H9 (cell line): Measurements from ENCODE around the gene PHF21B. TPM values are rescaled to one million over a fixed set of nuclear protein-coding genes. Genes with fewer than 3 reads are reported as not detected.

ENCODE experiments used
- DNase-seq: peaks from one replicate; pipeline ENCODE4 v3.0.0-alpha.2; 2017
- H2AFZ ChIP-seq: one replicate; pipeline ENCODE4 v1.6.1; 2013; ENCODE audit warnings: mild to moderate bottlenecking, low read length, control low read depth, moderate library complexity
- H2AK5ac ChIP-seq: 2 replicates; pipeline ENCODE4 v1.6.1; 2013; ENCODE audit warnings: low read length, control low read depth, mixed read lengths; ENCODE audit not compliant: insufficient read length
- H2BK120ac ChIP-seq: one replicate; pipeline ENCODE4 v1.6.1; 2013; ENCODE audit warnings: low read depth, mild to moderate bottlenecking, low read length, control low read depth, inconsistent platforms; ENCODE audit not compliant: poor library complexity, severe bottlenecking
- H2BK12ac ChIP-seq: 2 replicates; pipeline ENCODE4 v1.6.1; 2013; ENCODE audit warnings: low read length, control low read depth, mixed read lengths, low read depth; ENCODE audit not compliant: insufficient read length
- H2BK15ac ChIP-seq: 2 replicates; pipeline ENCODE4 v1.6.1; 2013; ENCODE audit warnings: low read depth, low read length, control low read depth
- H2BK20ac ChIP-seq: one replicate; pipeline ENCODE4 v1.6.1; 2013; ENCODE audit warnings: low read depth, mild to moderate bottlenecking, low read length, control low read depth, inconsistent platforms; ENCODE audit not compliant: poor library complexity, severe bottlenecking
- H2BK5ac ChIP-seq: 2 replicates; pipeline ENCODE4 v1.6.1; 2013; ENCODE audit warnings: low read length, control low read depth, mixed read lengths; ENCODE audit not compliant: insufficient read length
- H3K14ac ChIP-seq: 2 replicates; pipeline ENCODE4 v1.6.1; 2013; ENCODE audit warnings: low read length, control low read depth; ENCODE audit not compliant: insufficient read depth
- H3K18ac ChIP-seq: 2 replicates; pipeline ENCODE4 v1.6.1; 2013; ENCODE audit warnings: low read depth, mild to moderate bottlenecking, mixed read lengths, low read length, control low read depth; ENCODE audit not compliant: insufficient read length
- H3K23ac ChIP-seq: 2 replicates; pipeline ENCODE4 v1.6.1; 2013; ENCODE audit warnings: low read length, control low read depth, mixed read lengths, low read depth; ENCODE audit not compliant: insufficient read length
- H3K23me2 ChIP-seq: 2 replicates; pipeline ENCODE4 v1.6.1; 2013; ENCODE audit warnings: low read depth, mild to moderate bottlenecking, mixed read lengths, low read length, control low read depth; ENCODE audit not compliant: insufficient read length, poor library complexity, severe bottlenecking
- H3K27ac ChIP-seq: 2 replicates; pipeline ENCODE4 v1.5.1; 2013; ENCODE audit warnings: low read length, control low read depth, mixed read lengths, low read depth; ENCODE audit not compliant: insufficient read length
- H3K27me3 ChIP-seq: 2 replicates; pipeline ENCODE4 v1.6.1; 2013; ENCODE audit warnings: low read length, control low read depth, inconsistent platforms; ENCODE audit not compliant: insufficient read depth
- H3K4ac ChIP-seq: 2 replicates; pipeline ENCODE4 v1.6.1; 2013; ENCODE audit warnings: low read depth, mild to moderate bottlenecking, control low read depth, inconsistent platforms, low read length, moderate library complexity
- H3K4me1 ChIP-seq: 2 replicates; pipeline ENCODE4 v1.6.1; 2013; ENCODE audit warnings: low read length, control low read depth, inconsistent platforms; ENCODE audit not compliant: insufficient read depth
- H3K4me2 ChIP-seq: 2 replicates; pipeline ENCODE4 v1.6.1; 2013; ENCODE audit warnings: low read length, control low read depth, mixed read lengths; ENCODE audit not compliant: insufficient read length, insufficient read depth
- H3K56ac ChIP-seq: 2 replicates; pipeline ENCODE4 v1.6.1; 2013; ENCODE audit warnings: low read depth, mild to moderate bottlenecking, mixed read lengths, low read length, control low read depth; ENCODE audit not compliant: insufficient read length
- H3K79me1 ChIP-seq: 2 replicates; pipeline ENCODE4 v1.6.1; 2013; ENCODE audit warnings: low read depth, mild to moderate bottlenecking, moderate library complexity, low read length, control low read depth, inconsistent platforms; ENCODE audit not compliant: insufficient read depth, poor library complexity, severe bottlenecking
- H3K79me2 ChIP-seq: 2 replicates; pipeline ENCODE4 v1.6.1; 2013; ENCODE audit warnings: low read length, control low read depth, inconsistent platforms; ENCODE audit not compliant: insufficient read depth
- H3K9ac ChIP-seq: 2 replicates; pipeline ENCODE4 v1.6.1; 2013; ENCODE audit warnings: low read length, control low read depth, mixed read lengths; ENCODE audit not compliant: insufficient read length; ENCODE audit errors: extremely low read depth
- H3K9me3 ChIP-seq: one replicate; pipeline ENCODE4 v1.6.1; 2013; ENCODE audit warnings: low read depth, low read length, inconsistent platforms; ENCODE audit not compliant: control insufficient read depth
- H3T11ph ChIP-seq: one replicate; pipeline ENCODE4 v1.6.1; 2013; ENCODE audit warnings: mild to moderate bottlenecking, low read length, control low read depth, inconsistent platforms
- H4K20me1 ChIP-seq: one replicate; pipeline ENCODE4 v1.6.1; 2013; ENCODE audit not compliant: control insufficient read depth, insufficient read length, insufficient read depth
- H4K5ac ChIP-seq: 2 replicates; pipeline ENCODE4 v1.6.1; 2013; ENCODE audit warnings: low read depth, mild to moderate bottlenecking, mixed read lengths, low read length, control low read depth; ENCODE audit not compliant: insufficient read length
- H4K8ac ChIP-seq: replicated peaks from 2 replicates; pipeline ENCODE4 v1.6.1; 2013; ENCODE audit warnings: low read length, control low read depth, mixed read lengths, low read depth; ENCODE audit not compliant: insufficient read length
- H4K91ac ChIP-seq: 2 replicates; pipeline ENCODE4 v1.6.1; 2013; ENCODE audit warnings: low read depth, mild to moderate bottlenecking, moderate library complexity, mixed read lengths, low read length, control low read depth; ENCODE audit not compliant: insufficient read length
- H3K27ac Mint-ChIP-seq, 3 experiments: 2 replicates in 2 of 3; 3 replicates in 1 of 3; pipeline ENCODE4 v1.8.0; 2020 to 2021; ENCODE audit warnings: mixed read lengths in 3 of 3, mild to moderate bottlenecking in 1 of 3, moderate library complexity in 1 of 3
- H3K27me3 Mint-ChIP-seq: 2 replicates; pipeline ENCODE4 v1.8.0; 2021; ENCODE audit warnings: low read depth, mild to moderate bottlenecking, moderate library complexity, mixed read lengths
- H3K36me3 Mint-ChIP-seq, 3 experiments: 2 replicates in 2 of 3; 3 replicates in 1 of 3; pipeline ENCODE4 v1.8.0; 2020 to 2021; ENCODE audit warnings: low read depth in 3 of 3, mixed read lengths in 3 of 3; ENCODE audit not compliant: insufficient read depth in 1 of 3
- H3K4me1 Mint-ChIP-seq, 2 experiments: 2 replicates each; pipeline ENCODE4 v1.8.0; 2020; ENCODE audit warnings: mixed read lengths in 2 of 2
- H3K4me3 Mint-ChIP-seq, 2 experiments: 2 replicates in 1 of 2; 3 replicates in 1 of 2; pipeline ENCODE4 v1.8.0; 2020 to 2021; ENCODE audit warnings: mild to moderate bottlenecking in 2 of 2, mixed read lengths in 2 of 2, moderate library complexity in 1 of 2
- H3K9me3 Mint-ChIP-seq, 2 experiments: 2 replicates in 1 of 2; 3 replicates in 1 of 2; pipeline ENCODE4 v1.8.0; 2020; ENCODE audit warnings: mild to moderate bottlenecking in 2 of 2, mixed read lengths in 2 of 2, moderate library complexity in 1 of 2
- CTCF ChIP-seq: fragments of 200-600 bp; sonication (generic); conservative IDR thresholded peaks from 3 replicates; pipeline ENCODE4 v1.8.0; 2021; ENCODE audit warnings: antibody characterized with exemption, mild to moderate bottlenecking
- WGBS: extraction: QIAGEN DNeasy Blood & Tissue Kit; methylation state at CpG from one replicate; pipeline ENCODE4 v1.1.7; 2013; ENCODE audit warnings: missing lambda C conversion rate, low lambda C conversion rate, mixed read lengths; ENCODE audit not compliant: insufficient read length; ENCODE audit errors: extremely low coverage; 5-methylcytosine and 5-hydroxymethylcytosine counted together
- total RNA-seq: library from RNA; stranded (reverse); gene quantifications from 2 replicates; pipeline ENCODE4 v1.2.1, GENCODE V29; 2021

Gene PHF21B
- total RNA-seq, 1 experiment from 2014 or later: 60.3 TPM

DNA sequence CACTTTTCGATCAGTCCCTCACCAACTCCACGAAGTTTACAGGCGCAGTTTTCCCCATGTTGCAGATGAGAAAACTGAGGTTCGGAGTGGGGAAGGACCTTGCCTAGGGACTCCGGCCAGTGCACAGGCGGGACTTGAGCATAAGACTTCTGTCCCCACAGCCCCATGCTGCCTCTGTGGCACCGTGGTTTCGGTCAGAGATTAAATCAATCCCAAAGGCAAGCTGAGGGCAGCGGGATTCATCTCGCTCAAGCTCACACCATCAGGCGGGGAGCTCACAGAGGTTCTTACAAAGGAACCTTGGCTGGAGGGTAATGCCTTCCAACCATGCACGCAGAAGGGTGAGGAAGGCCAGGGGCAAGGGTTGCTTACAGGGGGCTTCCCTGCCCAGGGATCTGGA lies 115.5 kb downstream of the PHF21B start:
- peaks cover 11 to 46% (median 31%) of the 10 kb centered on the region in 3 experiments for H3K36me3 Mint-ChIP-seq
- H3K27me3 Mint-ChIP-seq: no peaks in the 10 kb centered on the region
- Histone ChIP-seq H4K91ac (no peak overlapping the region), H3K9me3 (no peaks in the 10 kb centered on the region), H2BK120ac (no peak overlapping the region), H3K23ac (no peak overlapping the region), H2BK15ac (no peak overlapping the region), H3K14ac (no peak overlapping the region; the same call in 1 of the 2 replicates), H2AFZ (no peak overlapping the region), H3T11ph (no peak overlapping the region), H3K23me2 (no peaks in the 10 kb centered on the region), H4K20me1 (no peaks in the 10 kb centered on the region), H3K79me2 (no peaks in the 10 kb centered on the region), H3K9ac (no peak overlapping the region), H2BK20ac (no peak overlapping the region), H3K27me3 (no peaks in the 10 kb centered on the region), H4K5ac (no peak overlapping the region), H3K18ac (no peak overlapping the region), H3K56ac (no peak overlapping the region), H3K4ac (no peak overlapping the region), H2AK5ac (no peak overlapping the region), H2BK5ac (no peak overlapping the region), H3K4me1 (no peaks in the 10 kb centered on the region), H3K27ac (no peak overlapping the region), H3K79me1 (no peaks in the 10 kb centered on the region), H2BK12ac (no peak overlapping the region), H3K4me2 (no peak overlapping the region), H4K8ac (no peak overlapping the region)
- no peak for TF ChIP-seq CTCF
- peaks cover 9 to 15% of the 10 kb centered on the region in 2 experiments for H3K4me1 Mint-ChIP-seq
- no peaks in the 10 kb centered on the region for H3K9me3 Mint-ChIP-seq
- no peak overlapping the region for H3K4me3 Mint-ChIP-seq
- DNase-seq: no peak
- no CpG with 5 or more reads among the region's 12 CpGs for WGBS
- peak overlapping the region in 1 of 3 experiments; percentile 33; a peak in 1 of 7 replicates for H3K27ac Mint-ChIP-seq
